ENCODE measurements around the gene SLC35F1. TPM values are rescaled to one million over a fixed set of nuclear protein-coding genes. Genes with fewer than 3 reads are reported as not detected.
A peak's percentile ranks its signal among the peaks of the same experiment; 100 is the strongest.

The SLC35F1 gene
- total and polyA plus RNA-seq, 5 donors, result 1.0 to 2.4 (median 2.0) TPM

DNA sequence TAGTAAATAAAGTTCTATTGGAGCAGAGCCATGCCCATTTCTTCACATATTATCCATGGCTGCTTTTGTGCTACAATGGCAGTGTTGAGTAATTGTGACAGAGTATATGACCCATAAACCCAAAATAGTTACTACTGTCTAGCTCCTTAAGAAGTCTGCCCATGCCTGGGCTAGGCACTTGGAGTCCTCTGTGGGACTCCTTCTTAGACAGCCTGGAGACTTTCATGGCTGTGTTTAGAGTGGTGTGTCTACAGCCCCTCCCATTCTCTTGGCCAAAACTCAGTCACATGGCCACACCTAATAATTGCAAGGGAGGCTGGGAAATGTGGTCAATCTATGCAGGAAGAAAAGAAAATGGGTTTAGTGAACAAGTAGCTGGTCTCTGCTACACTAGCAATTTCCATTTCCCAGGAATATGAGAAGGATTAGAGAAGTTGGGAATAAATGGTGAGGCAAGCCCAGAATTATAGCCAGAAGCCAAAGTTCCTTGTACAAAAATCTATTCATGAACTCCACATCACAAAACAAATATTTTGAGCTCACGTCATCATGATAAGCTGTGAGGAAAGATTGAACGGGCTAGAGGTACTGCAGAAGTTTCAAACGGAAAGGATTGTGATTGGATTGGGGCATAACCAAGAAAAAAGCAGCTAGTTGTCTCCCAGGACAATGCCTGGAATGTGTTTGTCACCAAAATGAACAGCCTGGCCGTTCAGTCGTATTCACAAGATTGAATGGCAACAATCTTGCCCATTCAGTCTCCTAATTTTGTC is 389.3 kb downstream of the SLC35F1 start:
- H3K27ac ChIP-seq (ENCODE audit: low read length), result peak overlapping the region; percentile 100

DNA sequence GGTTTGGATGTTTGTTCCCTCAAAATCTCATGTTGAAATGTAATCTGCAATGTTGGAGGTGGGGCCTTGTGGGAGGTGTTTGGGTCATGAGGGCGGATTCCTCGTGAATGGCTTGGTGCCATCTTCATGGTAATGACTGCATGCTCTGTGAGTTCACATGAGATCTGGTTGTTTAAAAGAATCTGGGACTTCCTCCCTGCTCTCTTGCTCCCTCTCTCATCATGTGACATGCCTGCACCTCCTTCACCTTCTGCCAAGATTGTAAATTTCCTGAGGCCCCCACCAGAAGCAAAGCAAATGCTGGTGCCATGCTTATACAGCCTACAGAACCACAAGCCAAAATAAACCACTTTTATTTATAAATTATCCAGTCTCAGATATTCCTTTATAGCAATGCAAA is 390.8 kb downstream of the SLC35F1 start:
- Histone ChIP-seq H3K4me1 (ENCODE audit: control insufficient read depth, insufficient read depth, low read length) (peaks cover 9% of the 10 kb centered on the region), H3K27me3 (ENCODE audit: control insufficient read depth, insufficient read depth) (no peaks in the 10 kb centered on the region), H3K27ac (ENCODE audit: low read length) (no peak overlapping the region), H3K9me3 (ENCODE audit: control insufficient read depth, low read length) (no peaks in the 10 kb centered on the region), H3K4me3 (ENCODE audit: low read length) (no peak overlapping the region)
- ATAC-seq, result no peak
- 76% methylated on average over 2 of the region's 2 CpGs for WGBS
- intact Hi-C loops (cut with DNase I), result loop anchor here in 1 of 4 donors (5.0 kb wide), 1 partner anchor 74 kb away; no protein-coding TSS in a partner anchor
- no peak for DNase-seq

More for the DNA sequence above, 389.3 kb downstream of the SLC35F1 start:
- H3K4me3 ChIP-seq (ENCODE audit: low read length), result no peak overlapping the region
- intact Hi-C loops (cut with DNase I), result loop anchor here in 1 of 4 donors (5.0 kb wide), 1 partner anchor 76 kb away; no protein-coding TSS in a partner anchor
- 34% methylated on average over 5 of the region's 5 CpGs for WGBS
- H3K27me3 ChIP-seq (ENCODE audit: control insufficient read depth, insufficient read depth), result no peaks in the 10 kb centered on the region
- ATAC-seq, result peak; percentile 59 to 66
- no peaks in the 10 kb centered on the region for H3K9me3 ChIP-seq (ENCODE audit: control insufficient read depth, low read length)
- peaks cover 11% of the 10 kb centered on the region for H3K4me1 ChIP-seq (ENCODE audit: control insufficient read depth, insufficient read depth, low read length)
- no peak for DNase-seq

DNA sequence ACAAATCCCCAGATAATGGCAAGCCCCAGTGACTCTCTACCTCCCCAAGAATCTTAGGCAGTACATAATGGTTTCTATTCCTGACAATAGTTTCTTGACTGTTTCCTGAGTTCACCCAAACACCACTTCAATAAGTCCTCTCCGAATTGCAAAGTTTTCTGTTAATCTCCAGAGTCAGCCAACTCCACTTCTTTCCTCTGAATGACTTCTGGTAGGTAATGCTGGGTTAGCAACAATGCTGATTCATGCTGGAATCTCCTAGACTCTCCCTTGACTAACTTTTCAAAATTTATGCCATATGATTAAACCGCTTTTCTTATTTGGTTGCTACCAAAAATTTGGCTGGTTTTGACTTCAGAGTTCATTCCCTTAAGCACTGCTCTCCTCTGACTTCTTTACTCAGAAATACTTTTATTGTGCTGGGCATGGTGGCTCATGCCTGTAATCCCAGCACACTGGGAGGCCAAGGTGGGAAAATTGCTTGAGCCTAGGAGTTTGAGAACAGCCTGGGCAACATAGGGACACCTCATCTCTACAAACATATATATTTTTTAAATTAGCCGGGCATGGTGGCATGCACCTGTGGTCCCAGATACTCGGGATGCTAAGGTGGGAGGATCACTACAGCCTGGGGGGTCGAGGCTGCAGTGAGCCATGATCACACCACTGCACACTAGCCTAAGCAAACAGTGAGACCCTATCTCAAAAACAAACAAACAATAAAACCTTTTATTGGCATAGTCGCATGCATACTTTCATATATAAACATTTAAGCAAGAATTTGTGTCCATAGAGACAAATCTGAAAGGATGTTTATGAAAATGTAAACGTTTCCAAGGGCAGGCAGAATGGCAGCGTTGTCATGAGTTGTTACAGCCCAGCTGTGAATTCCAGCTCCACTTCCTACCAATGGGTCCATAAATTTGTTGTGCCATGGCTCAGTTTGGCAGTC is 391.7 kb downstream of the SLC35F1 start:
- intact Hi-C loops (cut with DNase I), result loop anchor here in 1 of 4 donors (5.0 kb wide), 1 partner anchor 74 kb away; no protein-coding TSS in a partner anchor
- Histone ChIP-seq H3K4me3 (ENCODE audit: low read length) (no peak overlapping the region), H3K27me3 (ENCODE audit: control insufficient read depth, insufficient read depth) (no peaks in the 10 kb centered on the region), H3K9me3 (ENCODE audit: control insufficient read depth, low read length) (no peaks in the 10 kb centered on the region), H3K4me1 (ENCODE audit: control insufficient read depth, insufficient read depth, low read length) (peaks cover 9% of the 10 kb centered on the region), H3K27ac (ENCODE audit: low read length) (no peak overlapping the region)
- DNase-seq (no peak), ATAC-seq (no peak)
- WGBS, result 66% methylated on average over 8 of the region's 8 CpGs

DNA sequence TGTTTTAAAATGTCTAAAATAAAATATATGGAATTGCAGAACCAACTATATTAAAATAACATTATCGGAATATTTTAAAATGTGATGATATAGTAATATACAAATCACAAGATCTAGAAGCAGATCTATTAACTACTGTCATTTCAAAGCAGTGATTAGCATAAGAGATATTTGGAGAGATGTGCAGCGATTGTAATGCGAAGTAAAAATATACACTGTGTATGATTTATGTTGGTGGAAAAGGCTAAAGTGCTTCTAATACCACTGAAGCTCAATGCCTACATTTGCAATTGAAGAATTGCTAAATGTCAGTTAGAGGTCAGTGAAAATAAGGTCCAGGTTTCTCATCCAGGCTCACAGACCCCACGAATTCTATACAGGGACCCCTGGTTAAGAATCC is 392.4 kb downstream of the SLC35F1 start:
- Histone ChIP-seq H3K27me3 (ENCODE audit: control insufficient read depth, insufficient read depth) (no peaks in the 10 kb centered on the region), H3K4me3 (ENCODE audit: low read length) (no peak overlapping the region), H3K9me3 (ENCODE audit: control insufficient read depth, low read length) (no peaks in the 10 kb centered on the region), H3K27ac (ENCODE audit: low read length) (no peak overlapping the region), H3K4me1 (ENCODE audit: control insufficient read depth, insufficient read depth, low read length) (peaks cover 9% of the 10 kb centered on the region)
- 87% methylated on average over 4 of the region's 4 CpGs for WGBS
- no peak for DNase-seq
- intact Hi-C loops (cut with DNase I), result loop anchor here in 1 of 4 donors (5.0 kb wide), 1 partner anchor 73 kb away; no protein-coding TSS in a partner anchor
- no peak for ATAC-seq

DNA sequence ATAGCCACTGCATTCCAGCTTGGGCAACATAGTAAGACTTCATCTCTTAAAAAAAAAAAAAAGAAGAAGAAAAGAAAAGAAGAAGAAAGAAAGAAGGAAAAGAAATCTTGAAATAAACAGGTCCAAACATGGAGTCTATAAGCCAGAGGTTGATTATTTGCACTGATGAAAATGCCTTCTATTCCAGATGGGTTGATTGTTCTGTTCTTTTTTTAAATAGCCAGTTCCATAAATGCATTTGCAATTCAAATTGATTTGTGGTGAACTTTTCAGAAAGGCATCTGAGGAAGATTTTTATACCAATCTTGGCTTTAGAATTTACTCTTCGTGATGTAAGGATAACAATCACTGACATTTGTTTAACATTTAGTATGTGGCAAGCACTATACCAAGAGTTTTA is 397.3 kb downstream of the SLC35F1 start:
- no peak for ATAC-seq
- no peak for DNase-seq
- 64% methylated on average over 1 of the region's 1 CpG for WGBS
- H3K4me1 ChIP-seq (ENCODE audit: control insufficient read depth, insufficient read depth, low read length), result peaks cover 4% of the 10 kb centered on the region
- H3K27me3 ChIP-seq (ENCODE audit: control insufficient read depth, insufficient read depth), result no peaks in the 10 kb centered on the region
- no peak overlapping the region for H3K27ac ChIP-seq (ENCODE audit: low read length)
- intact Hi-C loops (cut with DNase I), result no loop called here
- no peak overlapping the region for H3K4me3 ChIP-seq (ENCODE audit: low read length)
- no peaks in the 10 kb centered on the region for H3K9me3 ChIP-seq (ENCODE audit: control insufficient read depth, low read length)

DNA sequence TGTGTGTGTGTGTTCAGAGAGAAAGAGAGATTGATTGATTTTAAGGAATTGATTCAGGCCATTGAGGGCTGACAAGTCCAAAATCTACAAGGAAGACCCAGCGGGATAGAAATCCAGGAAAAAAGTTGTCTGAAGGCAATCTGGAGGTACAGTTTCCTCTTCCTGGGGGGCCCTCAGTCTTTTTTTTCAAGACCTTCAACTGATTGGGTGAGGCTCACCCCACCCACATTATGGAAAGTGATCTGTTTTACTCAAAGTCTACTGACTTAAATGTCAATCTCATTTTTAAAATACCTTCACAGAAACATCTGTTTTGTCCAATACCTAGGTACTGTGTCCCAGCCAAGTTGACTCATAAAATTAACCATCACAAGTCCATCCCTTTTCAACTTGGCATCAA is 398.0 kb downstream of the SLC35F1 start:
- no peak for ATAC-seq
- 98% methylated on average over 1 of the region's 1 CpG for WGBS
- no peaks in the 10 kb centered on the region for H3K9me3 ChIP-seq (ENCODE audit: control insufficient read depth, low read length)
- DNase-seq, result no peak
- H3K4me3 ChIP-seq (ENCODE audit: low read length), result no peak overlapping the region
- H3K27me3 ChIP-seq (ENCODE audit: control insufficient read depth, insufficient read depth), result no peaks in the 10 kb centered on the region
- intact Hi-C loops (cut with DNase I), result loop anchor here in 1 of 4 donors (5.0 kb wide), 1 partner anchor 202 kb away; no protein-coding TSS in a partner anchor
- H3K27ac ChIP-seq (ENCODE audit: low read length), result no peak overlapping the region
- H3K4me1 ChIP-seq (ENCODE audit: control insufficient read depth, insufficient read depth, low read length), result peaks cover 4% of the 10 kb centered on the region

DNA sequence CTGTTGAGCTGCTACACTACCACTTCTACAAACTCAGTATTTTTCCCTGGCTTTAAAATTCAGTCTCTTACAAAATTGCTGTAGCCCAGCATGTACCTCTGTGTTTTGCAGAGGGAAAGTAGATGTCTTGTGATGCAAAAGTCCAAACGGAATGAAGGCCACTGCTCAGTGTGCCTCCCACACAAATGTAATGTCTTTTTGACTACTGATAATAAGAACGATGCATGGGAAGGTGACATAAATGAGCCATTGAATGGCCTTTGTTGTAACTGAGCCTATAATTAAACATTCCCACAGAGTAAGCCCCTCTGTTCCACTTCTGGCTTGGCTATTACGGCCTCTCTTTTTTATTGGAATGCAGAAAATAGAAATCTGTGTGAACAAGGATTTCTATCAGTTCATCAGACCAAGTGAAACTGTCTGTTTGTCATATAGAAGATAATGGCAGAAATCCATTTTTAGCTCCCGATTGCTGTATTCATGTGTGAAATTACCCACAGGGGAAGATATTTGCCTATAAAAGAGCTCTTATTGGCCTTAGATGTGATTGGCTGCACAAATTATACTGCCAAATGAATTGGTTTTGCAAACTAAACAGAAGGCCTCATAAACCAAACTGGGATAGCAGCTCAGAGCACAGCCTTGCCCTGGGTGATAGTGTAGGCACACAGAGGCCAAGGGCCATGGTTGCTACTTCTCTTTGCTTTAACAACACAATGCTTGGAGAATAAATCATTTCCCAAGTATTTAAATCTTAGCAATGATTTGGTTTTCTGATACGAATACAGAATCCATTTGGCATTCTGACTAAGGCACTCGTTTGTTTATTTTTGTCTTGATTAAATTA is 399.6 kb downstream of the SLC35F1 start:
- H3K4me1 ChIP-seq (ENCODE audit: control insufficient read depth, insufficient read depth, low read length), result peaks cover 4% of the 10 kb centered on the region
- no peaks in the 10 kb centered on the region for H3K9me3 ChIP-seq (ENCODE audit: control insufficient read depth, low read length)
- WGBS, result 58% methylated on average over 6 of the region's 6 CpGs
- no peak overlapping the region for H3K27ac ChIP-seq (ENCODE audit: low read length)
- intact Hi-C loops (cut with DNase I), result loop anchor here in 1 of 4 donors (5.0 kb wide), 1 partner anchor 201 kb away; no protein-coding TSS in a partner anchor
- no peaks in the 10 kb centered on the region for H3K27me3 ChIP-seq (ENCODE audit: control insufficient read depth, insufficient read depth)
- H3K4me3 ChIP-seq (ENCODE audit: low read length), result no peak overlapping the region
- ATAC-seq, result no peak
- DNase-seq, result no peak

DNA sequence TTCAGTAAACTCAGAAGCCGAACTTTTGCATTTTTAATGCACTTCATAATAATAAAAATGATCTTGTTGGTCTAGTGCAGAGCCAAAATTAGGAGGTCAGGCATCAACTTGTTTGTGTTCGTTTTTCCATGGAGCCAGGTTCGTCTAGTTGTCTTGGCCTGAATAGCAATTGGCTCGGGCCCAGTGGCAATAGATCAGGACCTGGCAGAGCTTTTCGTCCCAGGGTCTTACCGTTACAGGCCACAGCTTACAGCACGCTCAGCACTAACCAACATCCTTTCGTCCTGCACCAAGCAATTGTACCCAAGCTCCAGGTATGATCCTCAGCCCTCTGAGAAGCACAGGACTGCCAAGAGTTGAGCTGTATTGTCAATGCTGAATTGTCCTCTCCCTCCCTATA is 400.5 kb downstream of the SLC35F1 start:
- intact Hi-C loops (cut with DNase I), result loop anchor here in 1 of 4 donors (5.0 kb wide), 1 partner anchor 200 kb away; no protein-coding TSS in a partner anchor
- 32% methylated on average over 8 of the region's 8 CpGs for WGBS
- H3K4me1 ChIP-seq (ENCODE audit: control insufficient read depth, insufficient read depth, low read length), result peaks cover 4% of the 10 kb centered on the region

DNA sequence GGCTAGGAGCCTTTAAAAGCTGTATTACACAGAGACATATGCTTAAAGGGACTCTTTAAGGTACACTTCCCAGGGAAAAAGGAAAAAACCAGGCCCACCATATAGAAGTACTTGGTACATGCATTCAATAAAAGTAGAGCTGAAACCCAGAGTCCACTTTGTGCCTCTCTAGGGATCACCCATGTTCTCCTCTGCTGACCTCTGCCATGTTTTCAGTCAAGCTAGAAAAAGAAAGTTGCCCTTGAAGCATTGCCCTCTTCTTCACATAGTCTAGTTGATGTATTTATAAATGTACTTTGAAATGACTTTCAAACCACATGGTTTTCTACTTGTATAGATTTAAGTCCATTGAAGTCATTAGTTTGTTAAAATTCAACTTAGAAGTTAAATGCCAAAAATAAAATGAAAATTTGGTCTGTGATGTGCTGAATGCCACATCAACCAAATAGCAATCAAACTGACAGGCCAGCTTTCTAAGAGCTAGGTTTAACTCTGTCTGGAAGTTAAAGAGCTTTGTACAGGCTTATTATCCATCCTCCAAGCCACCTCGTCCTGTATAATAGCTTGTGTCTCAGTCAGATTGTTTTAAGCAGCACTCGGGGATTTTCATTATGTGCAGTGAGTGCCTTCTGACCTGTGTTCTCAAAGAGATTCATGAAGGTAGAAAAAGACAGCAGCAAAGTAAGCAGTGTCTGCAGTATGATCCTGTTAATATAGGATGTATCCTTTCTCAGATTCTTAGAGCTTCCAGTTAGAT is 402.5 kb downstream of the SLC35F1 start:
- Histone ChIP-seq H3K27ac (ENCODE audit: low read length) (peak overlapping the region; percentile 63), H3K27me3 (ENCODE audit: control insufficient read depth, insufficient read depth) (no peaks in the 10 kb centered on the region), H3K4me1 (ENCODE audit: control insufficient read depth, insufficient read depth, low read length) (peaks cover 4% of the 10 kb centered on the region), H3K9me3 (ENCODE audit: control insufficient read depth, low read length) (no peaks in the 10 kb centered on the region), H3K4me3 (ENCODE audit: low read length) (no peak overlapping the region)
- WGBS, result 56% methylated on average over 2 of the region's 2 CpGs
- ATAC-seq (no peak), DNase-seq (no peak)
- intact Hi-C loops (cut with DNase I), result loop anchor here in 1 of 4 donors (5.0 kb wide), 1 partner anchor 198 kb away; no protein-coding TSS in a partner anchor

More for the DNA sequence above, 400.5 kb downstream of the SLC35F1 start:
- Histone ChIP-seq H3K9me3 (ENCODE audit: control insufficient read depth, low read length) (no peaks in the 10 kb centered on the region), H3K4me3 (ENCODE audit: low read length) (no peak overlapping the region), H3K27me3 (ENCODE audit: control insufficient read depth, insufficient read depth) (no peaks in the 10 kb centered on the region), H3K27ac (ENCODE audit: low read length) (peak overlapping the region; percentile 82)
- DNase-seq, result peak; percentile 46 to 78 (median 54)
- ATAC-seq, result peak; percentile 79 to 81
